ENCODE measurements around the gene BAHCC1. TPM values are rescaled to one million over a fixed set of nuclear protein-coding genes. Genes with fewer than 3 reads are reported as not detected.
A peak's percentile ranks its signal among the peaks of the same experiment; 100 is the strongest.

Gene BAHCC1
- total RNA-seq, 1 experiment from 2014 or later: 9.9 TPM

GRCh38 chr17:81371910-81372760 is 23.1 kb upstream of the BAHCC1 start:
- ChIA-PET CTCF (interaction anchor here (0.9 kb wide), 1 partner anchor 80 kb away, joined by 3 read pairs; no protein-coding TSS in a partner anchor), POLR2A (ENCODE audit: unreplicated experiment) (no interaction called here)
- H3K9me2 ChIP-seq (replicated peaks; ENCODE audit: low read length): no peaks in the 10 kb centered on the region
- H3K4me2 ChIP-seq (ENCODE audit: low read length): no peak overlapping the region
- H3K9me3 ChIP-seq (ENCODE audit: low read length): no peaks in the 10 kb centered on the region
- no peak for TF ChIP-seq EZH2 (IDR thresholded peaks at IDR 0.05; ENCODE audit: low read length, unreplicated experiment)
- TF ChIP-seq CTCF (conservative IDR thresholded peaks at IDR 0.05; ENCODE audit: low read depth, low read length): peak; percentile 63
- no peak for TF ChIP-seq EZH2phosphoT487 (IDR thresholded peaks at IDR 0.05; ENCODE audit: borderline replicate concordance, low read length)
- H3K36me3 ChIP-seq (ENCODE audit: low read depth, low read length): no peaks in the 10 kb centered on the region
- no peak overlapping the region for H3K27ac ChIP-seq (ENCODE audit: low read length)
- intact Hi-C loops (cut with micrococcal nuclease): no loop called here
- H3K27me3 ChIP-seq (ENCODE audit: low read length): no peaks in the 10 kb centered on the region
- no peaks in the 10 kb centered on the region for H3K79me2 ChIP-seq (ENCODE audit: low read length)
- no peaks in the 10 kb centered on the region for H3K4me1 ChIP-seq (ENCODE audit: insufficient read depth, low read length)
- DNase-seq (peak; percentile 39), ATAC-seq (peak; percentile 92)
- H2AFZ ChIP-seq (ENCODE audit: low read length): no peak overlapping the region
- H4K20me1 ChIP-seq (ENCODE audit: low read length): no peaks in the 10 kb centered on the region
- H3F3A ChIP-seq (ENCODE audit: low read length, unreplicated experiment): no peaks in the 10 kb centered on the region
- H3K9ac ChIP-seq (ENCODE audit: low read length): no peak overlapping the region
- H3K4me3 ChIP-seq (ENCODE audit: low read length): no peak overlapping the region
- no TSS peak for BruUV-seq (replicated peaks)

GRCh38 chr17:81373536-81374160 is 21.6 kb upstream of the BAHCC1 start:
- ChIA-PET CTCF (interaction anchor here (0.7 kb wide), 1 partner anchor 12 kb away, joined by 4 read pairs; no protein-coding TSS in a partner anchor), POLR2A (ENCODE audit: unreplicated experiment) (no interaction called here)
- H4K20me1 ChIP-seq (ENCODE audit: low read length): no peaks in the 10 kb centered on the region
- H3K36me3 ChIP-seq (ENCODE audit: low read depth, low read length): no peaks in the 10 kb centered on the region
- no peaks in the 10 kb centered on the region for H3K4me1 ChIP-seq (ENCODE audit: insufficient read depth, low read length)
- TF ChIP-seq EZH2phosphoT487 (IDR thresholded peaks at IDR 0.05; ENCODE audit: borderline replicate concordance, low read length) (no peak), EZH2 (IDR thresholded peaks at IDR 0.05; ENCODE audit: low read length, unreplicated experiment) (no peak), CTCF (conservative IDR thresholded peaks at IDR 0.05; ENCODE audit: low read depth, low read length) (no peak)
- H3K9me2 ChIP-seq (replicated peaks; ENCODE audit: low read length): no peaks in the 10 kb centered on the region
- no peak overlapping the region for H3K9ac ChIP-seq (ENCODE audit: low read length)
- H3K27me3 ChIP-seq (ENCODE audit: low read length): no peaks in the 10 kb centered on the region
- intact Hi-C loops (cut with micrococcal nuclease): no loop called here
- BruUV-seq (replicated peaks): TSS peak; percentile 15
- H3F3A ChIP-seq (ENCODE audit: low read length, unreplicated experiment): no peaks in the 10 kb centered on the region
- H3K9me3 ChIP-seq (ENCODE audit: low read length): no peaks in the 10 kb centered on the region
- DNase-seq (no peak), ATAC-seq (no peak)
- H3K4me3 ChIP-seq (ENCODE audit: low read length): no peak overlapping the region
- no peak overlapping the region for H2AFZ ChIP-seq (ENCODE audit: low read length)
- no peak overlapping the region for H3K27ac ChIP-seq (ENCODE audit: low read length)
- no peak overlapping the region for H3K4me2 ChIP-seq (ENCODE audit: low read length)
- no peaks in the 10 kb centered on the region for H3K79me2 ChIP-seq (ENCODE audit: low read length)

DNA sequence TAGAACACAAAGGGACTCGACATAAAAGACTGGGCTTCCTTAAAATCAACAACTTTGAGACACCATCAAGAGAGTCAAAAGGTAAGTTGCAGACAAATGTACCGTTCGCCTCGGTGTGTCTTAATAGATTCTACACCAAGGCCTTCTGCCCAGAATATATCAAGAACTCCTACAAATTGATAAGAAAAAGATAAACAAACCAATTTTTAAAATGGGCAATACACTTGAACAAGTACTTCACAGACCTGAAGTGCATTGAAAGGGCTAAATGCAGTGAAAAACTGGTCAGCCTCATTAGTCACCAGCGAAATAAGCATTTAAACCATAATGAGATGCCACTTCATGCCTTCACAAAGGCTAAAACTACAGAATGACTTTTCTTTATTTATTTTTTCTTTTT is 20.4 kb upstream of the BAHCC1 start:
- H3K4me2 ChIP-seq (ENCODE audit: low read length): no peak overlapping the region
- intact Hi-C loops (cut with micrococcal nuclease): no loop called here
- no peak overlapping the region for H3K27ac ChIP-seq (ENCODE audit: low read length)
- ATAC-seq (no peak), DNase-seq (no peak)
- H3K79me2 ChIP-seq (ENCODE audit: low read length): no peaks in the 10 kb centered on the region
- ChIA-PET POLR2A (ENCODE audit: unreplicated experiment) (no interaction called here), CTCF (no interaction called here)
- no TSS peak for BruUV-seq (replicated peaks)
- peaks cover 7% of the 10 kb centered on the region for H3K4me1 ChIP-seq (ENCODE audit: insufficient read depth, low read length)
- no peaks in the 10 kb centered on the region for H3K36me3 ChIP-seq (ENCODE audit: low read depth, low read length)
- no peaks in the 10 kb centered on the region for H3K9me2 ChIP-seq (replicated peaks; ENCODE audit: low read length)
- no peaks in the 10 kb centered on the region for H3K27me3 ChIP-seq (ENCODE audit: low read length)
- H3K9me3 ChIP-seq (ENCODE audit: low read length): no peaks in the 10 kb centered on the region
- no peaks in the 10 kb centered on the region for H4K20me1 ChIP-seq (ENCODE audit: low read length)
- no peak overlapping the region for H3K4me3 ChIP-seq (ENCODE audit: low read length)
- H2AFZ ChIP-seq (ENCODE audit: low read length): no peak overlapping the region
- H3F3A ChIP-seq (ENCODE audit: low read length, unreplicated experiment): no peaks in the 10 kb centered on the region
- no peak for TF ChIP-seq EZH2phosphoT487 (IDR thresholded peaks at IDR 0.05; ENCODE audit: borderline replicate concordance, low read length)
- TF ChIP-seq EZH2 (IDR thresholded peaks at IDR 0.05; ENCODE audit: low read length, unreplicated experiment): no peak
- no peak for TF ChIP-seq CTCF (conservative IDR thresholded peaks at IDR 0.05; ENCODE audit: low read depth, low read length)
- no peak overlapping the region for H3K9ac ChIP-seq (ENCODE audit: low read length)
